ENCODE data around the gene CPLX3.

GRCh38 chr15:74823324-74823723 is 3.1 kb upstream of the CPLX3 start:
- TF ChIP-seq POLR2A (IDR thresholded peaks at IDR 0.05) (no peak), CTCF (IDR thresholded peaks at IDR 0.05) (no peak)

Data from uterus (tissue), 2 donors.